GM19438 (cell line): ENCODE results near the gene AKAP10.
"Not testable (repeated sequence)": the region's sequence is repeated elsewhere in the genome, so short reads cannot be mapped to it uniquely, and the experiment has no call there.

ENCODE experiments used
- ATAC-seq: cut with Tn5 transposase; IDR thresholded peaks from one replicate; pipeline ENCODE4 v1.9.1; 2021; ENCODE audit warnings: low read depth; ENCODE audit not compliant: unreplicated experiment

Gene AKAP10, protein sequence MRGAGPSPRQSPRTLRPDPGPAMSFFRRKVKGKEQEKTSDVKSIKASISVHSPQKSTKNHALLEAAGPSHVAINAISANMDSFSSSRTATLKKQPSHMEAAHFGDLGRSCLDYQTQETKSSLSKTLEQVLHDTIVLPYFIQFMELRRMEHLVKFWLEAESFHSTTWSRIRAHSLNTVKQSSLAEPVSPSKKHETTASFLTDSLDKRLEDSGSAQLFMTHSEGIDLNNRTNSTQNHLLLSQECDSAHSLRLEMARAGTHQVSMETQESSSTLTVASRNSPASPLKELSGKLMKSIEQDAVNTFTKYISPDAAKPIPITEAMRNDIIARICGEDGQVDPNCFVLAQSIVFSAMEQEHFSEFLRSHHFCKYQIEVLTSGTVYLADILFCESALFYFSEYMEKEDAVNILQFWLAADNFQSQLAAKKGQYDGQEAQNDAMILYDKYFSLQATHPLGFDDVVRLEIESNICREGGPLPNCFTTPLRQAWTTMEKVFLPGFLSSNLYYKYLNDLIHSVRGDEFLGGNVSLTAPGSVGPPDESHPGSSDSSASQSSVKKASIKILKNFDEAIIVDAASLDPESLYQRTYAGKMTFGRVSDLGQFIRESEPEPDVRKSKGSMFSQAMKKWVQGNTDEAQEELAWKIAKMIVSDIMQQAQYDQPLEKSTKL

DNA sequence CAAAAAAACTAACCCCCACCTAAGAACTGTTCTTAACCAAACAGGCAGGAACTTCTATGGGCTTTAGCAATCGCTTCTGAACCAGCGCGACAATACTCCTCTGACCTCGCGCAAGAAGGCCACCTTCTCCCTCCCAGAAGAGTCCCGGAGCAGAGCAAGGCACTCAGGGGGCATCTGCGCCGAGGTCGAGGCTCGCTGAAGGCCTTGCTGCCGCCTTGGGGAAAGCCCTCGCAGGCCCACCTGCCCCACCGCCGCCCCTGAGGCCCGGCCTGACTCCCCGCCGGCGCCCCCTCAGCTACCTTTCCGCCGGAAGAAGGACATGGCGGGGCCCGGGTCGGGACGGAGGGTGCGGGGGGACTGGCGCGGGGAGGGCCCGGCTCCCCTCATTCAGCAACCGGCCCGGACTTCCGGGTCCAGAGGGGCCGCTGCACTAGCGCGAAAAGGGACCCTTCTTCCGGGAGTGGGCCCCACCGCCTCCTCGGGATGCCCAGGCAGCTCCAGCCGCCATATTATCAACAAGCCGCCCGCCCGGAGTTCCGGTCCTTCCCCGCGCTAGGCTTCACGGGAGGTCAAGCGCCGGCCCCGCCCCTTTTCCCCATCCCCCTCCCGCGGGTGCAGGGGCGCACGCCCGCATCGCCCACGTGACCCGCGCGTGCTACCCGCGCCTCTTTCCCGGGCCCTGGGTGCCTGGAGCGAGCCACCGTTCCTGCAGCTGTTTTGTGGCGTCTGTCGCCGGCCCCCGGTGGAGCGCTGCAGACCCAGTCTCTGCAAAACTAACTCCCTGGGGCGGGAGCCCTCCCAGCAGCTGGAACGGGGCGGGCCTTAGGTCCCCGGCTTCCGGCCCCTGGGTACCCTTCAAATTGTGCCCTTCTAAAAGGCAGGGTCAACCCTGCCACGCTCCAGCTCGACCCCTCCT lies at the start of gene AKAP10:
TSS of gene AKAP10 (minus strand) at position 536 of the 916 bp plus-strand sequence. CDS start at position 387, 149 bp downstream.
- ATAC-seq, result peak; percentile 81

- ATAC-seq, result no peak
Measured at GRCh38 chr17:20026960-20027359, 49.3 kb upstream of the AKAP10 start.

- ATAC-seq, result no peak
Measured at GRCh38 chr17:20022701-20023100, 45.1 kb upstream of the AKAP10 start.

DNA sequence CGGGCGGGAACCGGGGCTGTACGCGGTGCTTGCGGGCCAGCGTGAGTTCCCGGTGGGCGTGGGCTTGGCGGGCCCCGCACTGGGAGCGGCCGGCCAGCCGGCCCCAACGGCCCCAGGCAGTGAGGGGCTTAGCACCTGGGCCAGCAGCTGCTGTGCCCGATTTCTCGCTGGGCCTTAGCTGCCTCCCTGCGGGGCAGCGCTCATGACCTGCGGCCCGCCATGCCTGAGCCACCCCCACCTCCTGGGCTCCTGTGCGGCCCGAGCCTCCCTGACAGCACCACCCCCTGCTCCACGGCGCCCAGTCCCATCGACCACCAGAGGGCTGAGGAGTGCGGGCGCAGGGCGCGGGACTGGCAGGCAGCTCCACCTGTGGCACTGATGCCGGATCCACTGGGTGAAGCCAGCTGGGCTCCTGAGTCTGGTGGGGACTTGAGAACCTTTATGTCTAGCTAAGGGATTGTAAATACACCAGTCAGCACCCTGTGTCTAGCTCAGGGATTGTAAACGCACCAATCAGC lies 38.9 kb upstream of the AKAP10 start:
- not testable (repeated sequence) for ATAC-seq

DNA sequence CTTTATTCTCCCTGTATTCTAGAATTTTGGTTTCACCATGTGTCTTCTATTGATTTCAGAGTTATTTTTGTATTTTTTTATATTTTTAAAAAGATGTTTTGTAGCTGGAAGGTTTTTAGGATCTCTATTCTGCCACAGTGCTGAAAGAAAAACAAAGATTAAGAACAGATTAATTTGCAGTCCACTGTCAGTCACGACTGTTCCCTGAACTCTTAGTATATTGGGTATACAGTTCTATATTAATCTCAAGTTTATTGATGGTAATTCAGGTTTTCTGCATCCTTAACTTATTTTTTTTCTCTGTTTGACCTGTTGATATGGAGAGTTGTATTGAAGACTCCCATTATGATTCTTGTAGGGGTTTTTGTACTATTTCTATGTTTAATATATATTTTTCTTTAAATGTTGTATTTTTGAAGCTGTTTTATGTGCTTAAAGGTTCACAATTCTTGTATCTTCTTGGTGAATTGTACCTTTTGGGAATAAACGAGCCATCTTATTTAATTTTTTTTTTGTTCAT lies 34.4 kb upstream of the AKAP10 start:
- ATAC-seq, result no peak

- no peak for ATAC-seq
Measured at GRCh38 chr17:20010936-20011335, 33.3 kb upstream of the AKAP10 start.

DNA sequence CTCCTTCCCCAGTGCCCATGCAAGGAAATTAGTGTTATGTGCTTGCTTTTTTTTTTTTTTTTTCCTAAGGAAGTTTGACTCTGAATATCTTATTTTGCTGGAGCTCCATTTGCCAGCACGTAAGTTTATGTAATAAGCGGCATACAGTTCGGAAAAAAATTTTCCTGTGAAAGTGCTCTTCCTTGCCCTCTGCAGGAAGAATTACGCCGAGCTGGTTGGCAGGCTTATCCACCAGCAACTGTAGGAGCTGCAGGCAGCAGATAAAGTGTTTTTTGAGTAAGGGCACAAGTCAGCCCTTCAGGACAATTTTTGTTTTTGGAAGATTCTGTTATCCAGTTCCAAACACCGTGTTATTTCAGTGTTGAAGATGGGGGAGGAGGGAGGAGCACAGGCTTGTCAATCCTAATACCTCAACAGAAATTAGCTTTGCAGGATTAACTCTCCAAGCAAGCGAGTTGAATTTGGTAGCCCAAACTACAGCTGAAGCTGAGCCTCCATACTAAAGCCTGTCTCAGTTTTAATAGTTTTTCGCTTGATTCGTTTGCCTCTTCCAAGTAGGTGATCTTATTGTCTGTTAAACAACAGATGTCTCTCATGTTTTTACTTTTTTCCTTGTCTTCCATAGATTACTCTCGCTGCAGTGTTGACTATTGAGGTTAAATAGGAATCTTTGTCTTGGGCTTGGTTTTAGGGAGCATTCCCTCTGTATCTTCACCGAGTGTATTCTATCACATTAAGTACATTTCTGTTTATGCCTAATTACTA lies 32.7 kb upstream of the AKAP10 start:
- no peak for ATAC-seq

- ATAC-seq, result peak; percentile 93
Measured at GRCh38 chr17:20009302-20010098, 31.9 kb upstream of the AKAP10 start, which contains the start of gene SPECC1. Gene SPECC1, plus strand, starts transcription at chr17:20009359. Its CDS starts 87,293 bp downstream, at chr17:20096652.

GRCh38 chr17:20009052-20009301 lies 31.3 kb upstream of the AKAP10 start:
- ATAC-seq, result no peak

DNA sequence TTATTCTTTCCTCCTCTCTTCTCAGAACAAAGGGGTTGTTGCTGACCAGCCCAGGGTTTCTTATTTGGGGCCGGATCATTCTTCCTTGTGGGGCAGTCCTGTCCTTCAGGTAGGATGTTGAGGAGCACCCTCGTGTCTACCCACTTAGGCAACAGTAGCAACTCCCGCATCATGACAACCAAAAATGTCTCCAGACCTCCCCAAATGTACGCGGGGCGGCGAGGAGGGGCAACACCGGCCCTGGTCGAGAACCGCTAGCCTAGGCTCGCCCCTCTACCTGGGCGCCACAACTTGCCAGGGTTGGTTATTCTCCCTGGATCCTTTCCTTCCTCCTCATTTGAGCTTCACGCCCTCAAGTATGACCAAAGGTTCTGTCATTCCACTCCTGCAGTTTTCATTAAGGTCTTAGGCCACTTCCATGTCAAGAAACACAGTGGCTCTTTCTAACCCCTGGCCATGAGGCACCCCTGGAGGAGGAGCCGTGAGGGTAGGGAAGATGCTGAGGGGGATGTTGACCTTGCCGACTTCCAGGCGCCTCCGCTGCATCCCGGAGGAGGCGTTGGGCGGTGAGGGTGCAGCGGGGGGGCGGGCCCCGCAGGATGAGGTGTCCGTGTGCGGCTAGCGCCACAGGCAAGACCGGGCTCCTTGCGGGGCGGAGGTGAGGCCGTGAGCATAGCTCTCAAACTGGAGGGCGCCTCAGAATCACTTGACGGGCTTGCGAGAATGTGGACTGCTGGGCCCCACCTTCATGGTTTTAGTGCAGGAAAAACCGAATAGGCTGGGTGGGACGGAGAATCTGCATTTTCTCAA lies 30.8 kb upstream of the AKAP10 start:
- no peak for ATAC-seq

- ATAC-seq, result no peak
Measured at GRCh38 chr17:19996502-19996901, 18.9 kb upstream of the AKAP10 start.

DNA sequence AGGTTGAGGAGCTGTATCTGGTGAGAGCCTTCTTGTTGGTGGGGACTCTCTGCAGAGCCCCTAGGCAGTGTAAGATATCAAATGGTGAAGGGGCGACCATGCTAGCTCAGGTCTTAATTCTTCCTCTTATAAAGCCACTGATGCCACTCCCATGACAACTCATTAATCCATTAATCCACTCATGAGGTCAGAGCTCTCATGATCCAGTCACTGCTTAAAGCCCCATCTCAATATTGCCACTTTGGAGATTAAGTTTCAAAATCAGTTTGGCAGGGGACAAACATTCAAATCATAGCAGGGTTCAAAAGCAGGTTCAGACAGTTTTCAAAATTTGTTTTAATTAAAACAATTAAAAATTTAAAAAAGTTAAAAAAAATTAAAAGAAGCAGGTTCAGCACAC lies 18.5 kb upstream of the AKAP10 start:
- ATAC-seq, result no peak

DNA sequence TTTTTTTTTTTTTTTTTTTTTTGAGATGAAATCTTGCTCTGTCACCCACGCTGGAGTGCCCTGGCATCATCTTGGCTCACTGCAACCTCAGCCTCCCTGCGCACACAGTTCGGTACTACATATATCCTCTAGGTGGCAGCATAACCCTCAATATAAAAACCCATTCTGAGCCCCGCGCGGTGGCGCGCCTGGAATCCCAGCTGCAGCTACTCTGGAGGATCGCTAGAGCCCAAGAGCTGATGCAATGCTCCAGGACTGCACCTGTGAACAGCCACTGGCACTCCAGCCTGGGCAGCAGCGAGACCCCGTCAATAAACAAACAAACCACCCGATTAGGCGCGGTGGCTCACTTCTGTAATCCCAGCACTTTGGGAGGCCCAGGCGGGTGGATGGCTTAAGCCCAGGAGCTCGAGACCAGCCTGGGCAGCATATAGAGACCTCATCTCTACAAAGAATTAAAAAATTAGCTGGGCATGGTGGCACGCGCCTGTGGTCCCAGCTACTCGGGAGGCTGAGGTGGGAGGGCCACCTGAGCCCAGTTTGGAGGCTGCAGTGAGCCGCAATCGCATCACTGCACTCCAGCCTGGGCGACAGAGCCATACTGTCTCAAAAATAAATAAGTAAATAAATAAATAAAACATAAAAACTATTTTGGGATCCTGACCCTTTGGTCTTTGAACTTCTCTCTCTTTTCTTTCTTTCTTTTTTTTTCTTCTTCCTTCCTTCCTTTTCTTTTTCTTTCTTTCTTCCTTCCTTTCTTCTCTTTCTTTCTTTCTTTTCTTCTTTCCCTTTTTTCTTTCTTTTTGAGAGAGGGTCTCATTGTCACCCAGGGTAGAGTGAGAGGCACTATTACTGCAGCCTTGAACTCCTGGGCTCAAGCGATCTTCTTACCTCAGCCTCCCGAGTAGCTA lies 15.4 kb upstream of the AKAP10 start:
- peak; percentile 58 for ATAC-seq

DNA sequence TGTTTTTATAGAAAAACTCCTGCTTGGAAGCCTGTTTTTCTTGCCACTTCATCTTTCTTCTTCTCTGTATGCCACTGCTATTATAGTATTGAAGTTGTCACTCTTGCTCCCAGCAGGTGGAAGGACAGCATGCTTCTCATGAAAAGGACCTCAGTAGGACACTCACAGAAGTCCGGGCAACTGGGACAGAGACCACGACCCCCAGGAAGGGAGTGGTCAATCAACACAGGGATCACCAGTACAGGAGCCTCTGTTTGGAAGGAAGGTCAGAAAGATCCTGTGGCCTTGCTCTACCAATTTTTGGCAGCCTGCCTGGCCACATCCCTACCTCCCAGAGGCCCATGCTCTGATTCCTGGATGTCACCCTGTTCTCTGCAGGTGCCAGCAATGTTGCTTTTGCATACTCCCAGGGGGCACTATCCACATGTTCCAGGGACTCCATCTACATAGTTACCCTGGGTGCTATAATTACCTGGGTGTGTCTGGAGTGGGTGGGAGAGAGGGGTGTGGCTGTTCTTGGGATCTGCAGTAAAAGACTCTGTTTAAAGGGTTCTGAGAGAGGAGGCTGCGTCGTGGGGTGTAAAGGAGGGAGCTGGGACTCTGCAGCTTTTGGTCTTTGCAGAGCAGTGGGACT lies 13.7 kb upstream of the AKAP10 start:
- no peak for ATAC-seq

GRCh38 chr17:19987897-19988296 lies 10.3 kb upstream of the AKAP10 start:
- no peak for ATAC-seq

DNA sequence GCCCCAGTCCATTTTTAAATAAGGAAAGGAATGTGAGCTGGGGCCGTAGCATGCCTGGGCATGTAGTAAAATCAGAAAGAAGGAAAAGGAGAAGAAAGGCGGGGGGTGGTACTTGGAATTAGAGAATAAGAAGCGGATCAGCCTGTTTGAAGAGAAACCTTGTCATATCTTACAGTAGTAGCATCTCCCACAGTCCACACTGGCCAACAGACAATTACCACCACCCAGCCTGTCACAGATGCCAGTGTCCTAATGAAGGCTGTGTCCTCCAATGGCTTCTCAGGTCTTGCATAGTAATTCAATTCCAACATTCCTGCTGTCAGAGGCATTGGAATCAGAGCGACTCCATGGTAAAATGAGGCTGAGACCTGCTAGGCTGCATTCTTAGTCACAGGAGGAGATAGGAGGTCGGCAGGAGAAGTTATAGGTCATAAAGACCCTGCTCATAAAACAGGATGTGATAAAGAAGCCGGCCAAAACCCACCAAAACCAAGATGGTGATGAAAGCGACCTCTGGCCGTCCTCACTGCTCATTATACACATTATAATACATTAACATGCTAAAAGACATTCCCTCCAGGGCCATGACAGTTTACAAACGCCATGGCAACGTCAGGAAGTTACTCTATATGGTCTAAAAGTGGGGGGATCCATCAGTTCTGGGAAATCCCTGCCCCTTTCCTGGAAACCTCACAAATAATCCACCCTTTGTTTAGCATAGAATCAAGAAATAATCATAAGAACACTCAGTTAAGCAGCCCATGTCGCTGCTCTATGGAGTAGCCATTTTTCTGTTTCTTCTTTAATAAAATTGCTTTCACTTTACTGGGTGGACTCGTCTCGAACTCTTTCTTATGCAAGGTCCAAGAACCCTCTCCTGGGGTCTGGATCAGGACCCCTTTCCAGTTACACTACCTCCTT lies 9.6 kb upstream of the AKAP10 start:
- ATAC-seq, result no peak
